Parathyroid adenoma (tissue), 2 donors: ENCODE measurements around the gene TMEM132D.

Experiments
- H2AFZ ChIP-seq: fragments of 300-600 bp; sonication (generic); one replicate; pipeline ENCODE4 v1.7.0; 2017; ENCODE audit warnings: antibody characterized with exemption, mild to moderate bottlenecking
- H3K27ac ChIP-seq: fragments of 300-600 bp; sonication (generic); one replicate; pipeline ENCODE4 v1.7.0; 2017
- H3K27me3 ChIP-seq: fragments of 300-600 bp; sonication (generic); one replicate; pipeline ENCODE4 v1.7.0; 2017; ENCODE audit warnings: low read length; ENCODE audit not compliant: control insufficient read depth, insufficient read depth
- H3K36me3 ChIP-seq: fragments of 300-600 bp; sonication (generic); one replicate; pipeline ENCODE4 v1.7.0; 2017; ENCODE audit warnings: low read length; ENCODE audit not compliant: control insufficient read depth, insufficient read depth
- H3K4me1 ChIP-seq: fragments of 300-600 bp; sonication (generic); one replicate; pipeline ENCODE4 v1.7.0; 2017; ENCODE audit warnings: control low read depth
- H3K4me2 ChIP-seq: fragments of 300-600 bp; sonication (generic); one replicate; pipeline ENCODE4 v1.7.0; 2017; ENCODE audit warnings: low read length
- H3K4me3 ChIP-seq: fragments of 300-600 bp; sonication (generic); one replicate; pipeline ENCODE4 v1.7.0; 2017; ENCODE audit warnings: low read depth, low read length
- H3K79me2 ChIP-seq: fragments of 300-600 bp; sonication (generic); one replicate; pipeline ENCODE4 v1.7.0; 2017; ENCODE audit warnings: control low read depth
- H3K9ac ChIP-seq: fragments of 300-600 bp; sonication (generic); one replicate; pipeline ENCODE4 v1.7.0; 2017; ENCODE audit warnings: mild to moderate bottlenecking
- H3K9me3 ChIP-seq: fragments of 300-600 bp; sonication (generic); one replicate; pipeline ENCODE4 v1.7.0; 2017; ENCODE audit warnings: low read length; ENCODE audit not compliant: control insufficient read depth
- CTCF ChIP-seq: fragments of 300-600 bp; sonication (generic); IDR thresholded peaks from one replicate; pipeline ENCODE4 v1.7.0; 2017; ENCODE audit warnings: antibody characterized with exemption, mild to moderate bottlenecking
- donor health status: primary hyperparathyroidism.

TMEM132D gene

DNA sequence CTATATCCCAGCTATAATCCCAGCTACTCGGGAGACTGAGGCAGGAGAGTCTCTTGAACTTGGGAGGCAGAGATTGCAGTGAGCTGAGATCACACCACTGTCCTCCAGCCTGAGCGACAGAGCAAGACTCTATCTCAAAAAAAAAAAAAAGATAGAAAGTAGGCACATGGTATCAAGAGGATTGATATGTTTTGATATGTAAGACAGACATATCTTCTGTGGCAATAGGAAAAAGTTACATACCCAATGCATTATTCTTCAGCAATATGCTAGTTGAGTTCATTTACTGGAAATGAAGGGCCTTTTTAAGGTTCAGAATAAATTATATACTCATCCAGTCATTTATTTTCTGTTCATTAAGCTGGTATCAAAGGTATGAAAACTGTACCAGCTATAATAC, 657.2 kb downstream of the TMEM132D start:
- Histone ChIP-seq H3K4me2 (no peak overlapping the region), H2AFZ (no peak overlapping the region), H3K27ac (no peak overlapping the region), H3K27me3 (no peaks in the 10 kb centered on the region), H3K4me3 (no peak overlapping the region), H3K4me1 (no peaks in the 10 kb centered on the region), H3K9me3 (no peaks in the 10 kb centered on the region), H3K9ac (no peak overlapping the region), H3K79me2 (no peaks in the 10 kb centered on the region), H3K36me3 (no peaks in the 10 kb centered on the region)
- no peak for TF ChIP-seq CTCF

GRCh38 chr12:129245769-129246168, 658.1 kb downstream of the TMEM132D start:
- Histone ChIP-seq H3K27ac (no peak overlapping the region), H3K9ac (no peak overlapping the region), H3K4me1 (no peaks in the 10 kb centered on the region), H3K9me3 (no peaks in the 10 kb centered on the region), H2AFZ (no peak overlapping the region), H3K4me3 (no peak overlapping the region), H3K36me3 (no peaks in the 10 kb centered on the region), H3K4me2 (no peak overlapping the region), H3K79me2 (no peaks in the 10 kb centered on the region), H3K27me3 (no peaks in the 10 kb centered on the region)
- TF ChIP-seq CTCF, result no peak

- H3K4me2 ChIP-seq, result no peak overlapping the region
- no peaks in the 10 kb centered on the region for H3K4me1 ChIP-seq
- H3K9me3 ChIP-seq, result no peaks in the 10 kb centered on the region
- H3K9ac ChIP-seq, result no peak overlapping the region
- H3K27ac ChIP-seq, result no peak overlapping the region
- H3K4me3 ChIP-seq, result no peak overlapping the region
- H2AFZ ChIP-seq, result no peak overlapping the region
- H3K79me2 ChIP-seq, result no peaks in the 10 kb centered on the region
- H3K27me3 ChIP-seq, result no peaks in the 10 kb centered on the region
- no peaks in the 10 kb centered on the region for H3K36me3 ChIP-seq
- TF ChIP-seq CTCF, result no peak
These were observed 662.0 kb downstream of the TMEM132D start for GRCh38 chr12:129241852-129242251.

- no peaks in the 10 kb centered on the region for H3K4me1 ChIP-seq
These were observed 665.9 kb downstream of the TMEM132D start for GRCh38 chr12:129237881-129238280.

More at GRCh38 chr12:129237881-129238280, 665.9 kb downstream of the TMEM132D start:
- Histone ChIP-seq H3K4me3 (no peak overlapping the region), H2AFZ (no peak overlapping the region), H3K9me3 (no peaks in the 10 kb centered on the region), H3K79me2 (no peaks in the 10 kb centered on the region), H3K4me2 (no peak overlapping the region), H3K9ac (no peak overlapping the region), H3K36me3 (no peaks in the 10 kb centered on the region), H3K27me3 (no peaks in the 10 kb centered on the region), H3K27ac (no peak overlapping the region)
- no peak for TF ChIP-seq CTCF
